ENCODE results near the gene TNS1. TPM values are rescaled to one million over a fixed set of nuclear protein-coding genes. Genes with fewer than 3 reads are reported as not detected.
A peak's percentile ranks its signal among the peaks of the same experiment; 100 is the strongest.

The TNS1 gene
- total RNA-seq, 1 experiment from 2014 or later: 2.6 TPM

GRCh38 chr2:217870528-217871011 lies 132.2 kb downstream of the TNS1 start:
- DNase-seq (ENCODE audit: low read depth): no peak

GRCh38 chr2:217868911-217869334 lies 133.9 kb downstream of the TNS1 start:
- DNase-seq (ENCODE audit: low read depth): no peak

GRCh38 chr2:217868265-217868892 lies 134.4 kb downstream of the TNS1 start:
- DNase-seq (ENCODE audit: low read depth): no peak

- DNase-seq (ENCODE audit: low read depth): no peak
Observed at GRCh38 chr2:217866457-217866856, 136.3 kb downstream of the TNS1 start.

- DNase-seq (ENCODE audit: low read depth): no peak
Observed at GRCh38 chr2:217864963-217865772, 137.6 kb downstream of the TNS1 start.

GRCh38 chr2:217863883-217864282 lies 138.9 kb downstream of the TNS1 start:
- DNase-seq (ENCODE audit: low read depth): no peak

GRCh38 chr2:217861334-217861877 lies 141.4 kb downstream of the TNS1 start:
- no peak for DNase-seq (ENCODE audit: low read depth)

- no peak for DNase-seq (ENCODE audit: low read depth)
Observed at GRCh38 chr2:217859926-217860325, 142.9 kb downstream of the TNS1 start.

GRCh38 chr2:217858519-217859491 lies 144.0 kb downstream of the TNS1 start:
- peak; percentile 66 for DNase-seq (ENCODE audit: low read depth)

- DNase-seq (ENCODE audit: low read depth): no peak
Observed at GRCh38 chr2:217857624-217858506, 144.9 kb downstream of the TNS1 start.

- no peak for DNase-seq (ENCODE audit: low read depth)
Observed at GRCh38 chr2:217856871-217857270, 145.9 kb downstream of the TNS1 start.

GRCh38 chr2:217856159-217856558 lies 146.6 kb downstream of the TNS1 start:
- no peak for DNase-seq (ENCODE audit: low read depth)

GRCh38 chr2:217854684-217855420 lies 147.9 kb downstream of the TNS1 start:
- no peak for DNase-seq (ENCODE audit: low read depth)

- DNase-seq (ENCODE audit: low read depth): no peak
Observed at GRCh38 chr2:217853961-217854360, 148.8 kb downstream of the TNS1 start.

- no peak for DNase-seq (ENCODE audit: low read depth)
Observed at GRCh38 chr2:217853301-217853881, 149.4 kb downstream of the TNS1 start.

- DNase-seq (ENCODE audit: low read depth): no peak
Observed at GRCh38 chr2:217852555-217853211, 150.1 kb downstream of the TNS1 start.

GRCh38 chr2:217851191-217852020 lies 151.4 kb downstream of the TNS1 start:
- peak; percentile 30 for DNase-seq (ENCODE audit: low read depth)

All from Daoy (cell line).